Stimulated activated CD4-positive, alpha-beta T cell treated with anti-CD3 and anti-CD28 coated beads, Interleukin-15, amount 100 ng/mL, for 48 hours (primary cell): ENCODE measurements around the gene MAN1A2.

Experiments used
- DNase-seq, 2 donors: peaks; one replicate each; pipeline ENCODE4 v3.0.0-alpha.2; 2020; ENCODE audit warnings: low read depth in 2 of 2

The MAN1A2 gene

DNA sequence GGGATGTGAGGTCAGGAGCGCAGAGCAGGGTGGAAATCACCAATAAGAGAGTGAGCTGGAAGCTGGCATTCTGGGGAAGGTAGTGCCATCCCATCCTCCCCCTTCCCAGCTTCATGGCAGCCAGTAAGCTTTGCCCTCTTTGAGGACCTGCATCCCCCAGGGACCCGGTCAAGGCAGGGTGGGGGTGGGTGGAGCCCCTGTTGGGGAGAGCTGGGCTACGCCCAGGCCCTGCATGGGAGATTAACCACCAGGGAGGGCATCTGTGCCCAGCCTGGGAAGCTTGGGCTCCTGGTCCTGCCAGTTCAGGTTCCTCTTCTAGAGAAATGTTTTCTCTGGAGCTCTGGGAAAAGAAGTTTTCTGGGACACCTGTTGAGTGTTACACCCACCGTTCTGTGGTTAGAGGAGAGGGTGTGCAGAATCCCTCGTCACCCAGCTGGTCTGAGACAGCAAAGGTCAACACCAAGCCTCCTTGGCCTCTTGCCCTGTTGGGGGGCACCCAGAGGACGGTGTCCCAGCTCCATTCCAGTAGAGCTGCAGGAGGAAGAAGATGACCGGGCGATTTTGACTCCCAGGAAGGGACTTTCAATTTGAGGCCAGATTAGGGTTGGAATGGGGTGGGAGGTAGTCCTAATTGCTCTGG lies 208.5 kb downstream of the MAN1A2 start:
- no peak for DNase-seq

DNA sequence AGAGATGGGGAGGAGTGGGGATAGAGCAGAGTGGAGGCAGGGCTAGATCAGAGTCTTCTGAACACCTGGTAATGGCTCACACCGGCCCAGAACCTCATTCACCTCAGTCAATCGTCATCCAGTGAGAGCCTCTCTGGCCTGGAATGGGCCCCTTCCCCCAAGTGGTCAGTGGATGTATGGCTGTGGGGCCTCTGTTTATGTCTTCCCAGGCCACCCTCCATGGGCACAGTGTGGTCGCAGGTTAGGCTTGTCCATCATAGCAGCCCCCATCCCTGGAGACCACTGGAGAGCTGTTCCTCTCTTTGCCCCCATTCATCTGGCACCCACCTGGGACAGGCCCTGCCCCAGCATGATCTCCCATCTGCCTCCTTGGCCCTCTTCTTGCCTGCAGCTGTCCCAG lies 209.0 kb downstream of the MAN1A2 start:
- DNase-seq: no peak

DNA sequence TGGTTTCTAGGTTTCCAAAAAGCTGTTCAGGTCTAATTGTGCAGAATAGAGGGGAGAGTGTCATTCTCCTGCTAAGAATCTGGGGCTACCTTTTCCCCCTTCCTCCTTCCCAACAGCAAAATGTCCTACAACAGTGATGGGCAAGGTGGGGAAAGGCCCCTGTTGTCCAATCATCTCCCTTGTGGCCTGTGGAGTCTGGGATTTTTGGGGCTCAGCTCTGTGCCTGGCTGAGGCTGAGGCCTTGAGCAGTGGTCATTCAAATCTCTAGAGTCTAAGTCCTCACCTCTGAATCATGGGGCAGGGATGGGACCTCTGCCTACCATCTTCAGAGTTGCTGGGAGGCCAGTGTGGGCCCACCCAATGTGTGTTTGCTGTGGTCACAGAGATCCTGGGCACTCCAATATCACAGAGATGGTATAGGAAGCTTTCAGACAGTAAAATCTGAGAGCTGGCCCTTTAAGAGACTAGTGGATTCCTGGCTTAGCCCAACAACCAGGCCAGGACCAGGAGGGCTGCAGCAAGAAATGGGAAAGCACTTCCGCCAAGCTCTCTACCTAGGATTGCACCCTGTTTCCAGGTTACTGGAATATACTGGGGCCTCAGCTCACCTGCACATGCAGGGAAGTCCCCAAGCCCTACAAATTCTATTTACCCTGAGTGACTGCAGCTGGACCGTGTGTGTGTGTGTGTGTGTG lies 210.1 kb downstream of the MAN1A2 start:
- no peak for DNase-seq

DNA sequence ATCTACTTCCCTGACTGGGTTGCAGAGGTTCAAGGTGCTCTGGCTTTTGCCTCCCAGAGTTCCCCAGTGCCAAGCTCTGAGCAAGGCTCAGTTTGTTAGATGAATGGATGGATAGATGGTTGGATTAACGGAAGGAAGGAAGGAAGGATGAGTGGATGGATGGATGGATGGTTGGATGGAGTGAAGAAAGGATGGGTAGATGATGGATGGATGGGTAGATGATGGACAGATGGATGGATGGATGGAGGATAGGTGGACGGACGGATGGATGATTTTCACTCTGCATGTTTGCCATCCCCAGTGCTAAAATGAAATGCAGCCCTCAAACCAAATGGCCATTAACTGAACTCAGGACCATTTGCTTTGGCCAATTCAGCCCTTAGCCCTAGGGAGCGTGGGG lies 211.2 kb downstream of the MAN1A2 start:
- DNase-seq: no peak
